Sciatic nerve (tissue), 2 donors: ENCODE results near the gene GP1BA. TPM values are rescaled to one million over a fixed set of nuclear protein-coding genes. Genes with fewer than 3 reads are reported as not detected.

Experiments used
- ATAC-seq: fragments of 200-7000 bp; cut with Tn5 transposase; one replicate; pipeline ENCODE4 v1.9.1; 2020; ENCODE audit warnings: mild to moderate bottlenecking, moderate library complexity
- DNase-seq: peaks from one replicate; pipeline ENCODE4 v3.0.0-alpha.2; 2020; ENCODE audit warnings: low spot score
- intact Hi-C: fragments of 100-400 bp; cut with DNase I; formaldehyde crosslinking; loops from one replicate; pipeline ENCODE4 v1.14.2; 2022
- total RNA-seq: library from RNA; stranded (reverse); fragmentation: NEBNext Ultra II Directional; extraction: Animal tissue kit (Norgen Biotek cat#: 25700); gene quantifications from one replicate; pipeline ENCODE4 v1.2.1, GENCODE V29; 2021
- donor health status: DM: no; HTN: no; CAD: no.
- donor health status: DM: no; HTN: no; CAD: no.

GP1BA gene
- total RNA-seq, 1 donor from 2014 or later, result not detected

- DNase-seq, result no peak
- ATAC-seq, result no peak
- intact Hi-C loops, result no loop called here
These were observed 1.6 kb downstream of the GP1BA start for GRCh38 chr17:4933646-4934045.

DNA sequence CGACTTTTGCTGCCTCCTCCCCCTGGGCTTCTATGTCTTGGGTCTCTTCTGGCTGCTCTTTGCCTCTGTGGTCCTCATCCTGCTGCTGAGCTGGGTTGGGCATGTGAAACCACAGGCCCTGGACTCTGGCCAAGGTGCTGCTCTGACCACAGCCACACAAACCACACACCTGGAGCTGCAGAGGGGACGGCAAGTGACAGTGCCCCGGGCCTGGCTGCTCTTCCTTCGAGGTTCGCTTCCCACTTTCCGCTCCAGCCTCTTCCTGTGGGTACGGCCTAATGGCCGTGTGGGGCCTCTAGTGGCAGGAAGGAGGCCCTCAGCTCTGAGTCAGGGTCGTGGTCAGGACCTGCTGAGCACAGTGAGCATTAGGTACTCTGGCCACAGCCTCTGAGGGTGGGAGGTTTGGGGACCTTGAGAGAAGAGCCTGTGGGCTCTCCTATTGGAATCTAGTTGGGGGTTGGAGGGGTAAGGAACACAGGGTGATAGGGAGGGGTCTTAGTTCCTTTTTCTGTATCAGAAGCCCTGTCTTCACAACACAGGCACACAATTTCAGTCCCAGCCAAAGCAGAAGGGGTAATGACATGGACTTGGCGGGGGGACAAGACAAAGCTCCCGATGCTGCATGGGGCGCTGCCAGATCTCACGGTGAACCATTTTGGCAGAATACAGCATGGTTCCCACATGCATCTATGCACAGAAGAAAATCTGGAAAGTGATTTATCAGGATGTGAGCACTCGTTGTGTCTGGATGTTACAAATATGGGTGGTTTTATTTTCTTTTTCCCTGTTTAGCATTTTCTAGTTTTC, 2.3 kb downstream of the GP1BA start:
- no peak for DNase-seq
- intact Hi-C loops, result no loop called here
- peak; percentile 36 for ATAC-seq

- DNase-seq (no peak), ATAC-seq (no peak)
- intact Hi-C loops, result no loop called here
These were observed 3.6 kb downstream of the GP1BA start for GRCh38 chr17:4935650-4936049.

DNA sequence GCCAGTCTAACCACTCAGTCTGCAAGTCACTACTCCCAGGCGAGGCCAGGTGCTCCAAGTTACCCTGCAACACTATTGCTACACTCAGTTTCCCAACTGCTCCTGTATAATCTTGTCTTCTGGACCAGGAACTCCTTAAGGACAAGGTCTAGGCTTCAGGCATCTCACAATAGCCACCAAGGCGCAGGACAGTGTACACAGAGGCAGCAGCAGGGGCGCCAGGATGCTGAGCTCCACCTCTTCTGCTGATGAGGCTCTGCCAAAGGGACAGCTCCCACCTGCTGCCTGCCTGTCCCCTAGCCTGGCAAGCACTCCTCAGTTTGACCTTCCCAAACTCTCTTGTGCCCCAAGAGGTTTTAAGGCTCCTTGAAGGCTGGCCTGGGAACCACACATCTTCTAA, 4.4 kb downstream of the GP1BA start:
- ATAC-seq, result no peak
- intact Hi-C loops, result no loop called here

GRCh38 chr17:4937553-4937952, 5.5 kb downstream of the GP1BA start:
- intact Hi-C loops, result no loop called here
- DNase-seq (no peak), ATAC-seq (no peak)

More for the DNA sequence above, 4.4 kb downstream of the GP1BA start:
- no peak for DNase-seq

GRCh38 chr17:4938069-4938491, 6.0 kb downstream of the GP1BA start:
- ATAC-seq (no peak), DNase-seq (no peak)
- intact Hi-C loops, result no loop called here

DNA sequence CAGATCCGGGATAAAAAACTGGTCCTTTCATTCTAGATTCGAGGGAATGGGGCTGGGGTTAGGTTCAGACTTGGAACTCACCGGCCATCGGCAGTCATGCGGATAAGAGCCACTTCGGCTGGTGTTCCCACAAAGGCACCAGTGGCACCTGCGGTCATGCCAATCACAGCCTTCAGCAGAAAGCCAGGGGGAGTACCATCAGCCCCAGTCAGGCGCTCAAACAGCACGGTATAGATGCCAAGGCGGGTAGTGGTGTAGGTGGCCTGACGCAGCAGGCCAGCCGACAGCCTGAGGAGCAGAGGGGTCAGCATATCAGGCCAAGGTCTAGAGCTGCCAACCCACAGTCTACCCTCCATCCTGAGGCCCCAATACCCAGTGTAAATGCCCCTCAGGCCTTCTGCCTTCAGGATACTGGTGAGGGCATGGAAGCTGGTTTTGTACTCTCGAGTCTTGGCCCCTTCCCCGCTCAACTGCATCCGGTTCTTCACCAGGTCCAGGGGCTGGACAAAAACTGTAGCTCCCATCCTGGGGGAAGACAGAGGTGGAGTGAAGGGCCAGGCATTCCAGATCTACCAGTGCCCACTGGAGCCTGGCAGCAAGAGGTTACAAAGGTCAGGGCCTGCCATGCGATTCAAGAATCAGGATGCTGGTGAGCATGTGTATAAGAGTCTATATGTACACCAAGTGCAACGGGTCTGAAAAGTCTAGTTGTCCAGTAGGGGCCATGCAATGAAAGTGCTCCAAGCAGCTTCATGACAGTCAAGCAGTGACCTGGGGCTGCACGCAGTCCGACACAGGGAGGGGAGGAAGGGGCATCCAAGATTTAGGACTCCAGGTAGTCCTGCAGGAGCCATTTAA, 6.8 kb downstream of the GP1BA start:
- ATAC-seq (no peak), DNase-seq (no peak)
- intact Hi-C loops, result no loop called here

DNA sequence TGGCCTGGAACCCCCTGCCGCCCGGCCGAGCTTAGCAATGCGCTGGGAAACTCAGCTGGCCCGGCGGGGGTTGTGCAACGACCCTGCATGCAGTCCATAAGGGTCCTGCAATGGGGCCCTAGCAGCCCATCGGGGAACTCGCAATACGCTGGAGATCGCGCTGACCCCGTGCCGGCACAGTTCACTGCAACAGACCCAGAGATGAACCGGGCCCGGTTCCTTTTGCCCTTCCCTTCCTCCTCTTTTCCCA, 7.4 kb downstream of the GP1BA start:
- DNase-seq (no peak), ATAC-seq (no peak)
- intact Hi-C loops, result no loop called here

DNA sequence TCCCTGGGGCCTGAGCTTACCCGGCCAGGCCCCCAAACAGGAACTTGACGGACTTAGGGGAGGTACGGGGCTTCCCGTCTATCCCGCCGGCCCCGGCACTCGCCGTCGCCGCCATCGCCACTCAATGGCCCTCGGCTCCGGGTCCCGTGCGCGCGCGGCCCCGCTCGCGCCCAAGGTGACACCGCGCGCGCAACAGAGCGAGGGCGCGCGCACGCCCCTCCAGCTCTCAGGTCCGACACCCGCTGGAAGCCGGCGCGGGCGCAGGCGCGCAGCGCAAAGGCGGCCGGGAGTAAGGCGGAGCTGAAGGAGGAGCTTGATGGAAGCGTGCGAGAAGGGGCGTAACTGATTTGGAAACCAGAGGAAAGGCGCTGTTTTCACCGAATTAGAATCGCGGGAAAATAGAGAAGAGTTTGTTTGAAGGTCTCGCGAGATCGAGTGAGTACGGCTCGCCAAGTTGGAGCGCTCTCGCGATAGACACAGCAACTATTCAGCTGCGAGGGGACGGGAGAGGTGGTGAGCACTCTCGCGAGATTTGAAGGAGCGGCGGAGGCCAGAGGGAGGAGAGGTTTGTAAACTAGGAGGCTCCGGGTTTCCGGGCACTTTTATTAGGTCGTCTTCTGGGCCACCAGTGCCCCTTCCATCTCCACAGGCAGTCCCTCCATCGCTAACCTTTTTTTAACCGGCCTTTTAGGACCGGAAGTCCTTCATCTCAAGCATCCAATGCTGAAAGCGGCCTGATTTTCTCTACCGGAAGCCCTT, 7.9 kb downstream of the GP1BA start, which contains the start of the genes RNF167 and SLC25A11:
Gene RNF167 (plus strand): TSS at position 473 of the 759 bp plus-strand sequence. CDS start 642 bp downstream, outside the sequence.
Gene SLC25A11 (minus strand): TSS at position 251 of the 759 bp plus-strand sequence. CDS start 136 bp downstream, at position 115.
- DNase-seq (peak; percentile 96), ATAC-seq (peak; percentile 96)
- intact Hi-C loops, result no loop called here

DNA sequence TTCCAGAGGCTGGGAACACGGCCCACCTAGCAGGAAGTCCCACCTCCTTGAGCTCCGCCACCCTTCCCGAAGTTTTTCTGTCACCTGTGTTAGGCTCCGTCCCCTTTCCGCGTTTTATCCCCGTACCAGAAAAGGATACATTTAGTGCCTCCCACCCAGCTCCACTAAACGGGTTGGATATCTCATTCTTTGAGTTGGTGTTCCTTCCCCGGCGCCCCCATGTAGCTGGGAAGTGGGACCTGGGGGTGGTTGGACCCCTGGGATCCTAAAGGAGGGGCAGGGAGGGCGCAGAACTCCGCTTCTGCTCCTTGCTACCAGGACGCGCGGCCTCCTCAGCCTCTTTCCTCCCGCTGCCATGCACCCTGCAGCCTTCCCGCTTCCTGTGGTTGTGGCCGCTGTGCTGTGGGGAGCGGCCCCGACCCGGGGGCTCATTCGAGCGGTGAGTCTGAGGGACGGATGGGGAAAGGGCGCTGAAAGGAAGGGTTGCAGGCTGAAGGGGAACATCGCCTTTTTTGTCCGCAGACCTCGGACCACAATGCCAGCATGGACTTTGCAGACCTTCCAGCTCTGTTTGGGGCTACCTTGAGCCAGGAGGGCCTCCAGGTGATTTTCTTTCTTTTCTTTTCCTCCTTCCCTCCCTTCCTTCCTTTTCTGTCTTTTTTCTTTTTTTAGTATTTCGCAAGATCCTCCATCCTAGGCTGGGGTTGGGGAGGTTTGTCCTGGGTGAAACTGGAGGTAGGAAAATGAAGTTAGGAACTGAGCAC, 8.7 kb downstream of the GP1BA start:
- ATAC-seq (peak; percentile 87), DNase-seq (peak; percentile 86)
- intact Hi-C loops, result no loop called here

GRCh38 chr17:4941319-4941610, 9.2 kb downstream of the GP1BA start:
- no peak for ATAC-seq
- no peak for DNase-seq
- intact Hi-C loops, result no loop called here

- DNase-seq (no peak), ATAC-seq (no peak)
- intact Hi-C loops, result no loop called here
These were observed 10.9 kb downstream of the GP1BA start for GRCh38 chr17:4942760-4943508.

GRCh38 chr17:4944163-4944553, 12.1 kb downstream of the GP1BA start:
- intact Hi-C loops, result no loop called here
- ATAC-seq (no peak), DNase-seq (no peak)

- ATAC-seq, result no peak
- DNase-seq, result no peak
- intact Hi-C loops, result no loop called here
These were observed 12.6 kb downstream of the GP1BA start for GRCh38 chr17:4944554-4945175.

- intact Hi-C loops, result no loop called here
- ATAC-seq (no peak), DNase-seq (peak; percentile 84)
These were observed 13.3 kb downstream of the GP1BA start for GRCh38 chr17:4945176-4945943.

DNA sequence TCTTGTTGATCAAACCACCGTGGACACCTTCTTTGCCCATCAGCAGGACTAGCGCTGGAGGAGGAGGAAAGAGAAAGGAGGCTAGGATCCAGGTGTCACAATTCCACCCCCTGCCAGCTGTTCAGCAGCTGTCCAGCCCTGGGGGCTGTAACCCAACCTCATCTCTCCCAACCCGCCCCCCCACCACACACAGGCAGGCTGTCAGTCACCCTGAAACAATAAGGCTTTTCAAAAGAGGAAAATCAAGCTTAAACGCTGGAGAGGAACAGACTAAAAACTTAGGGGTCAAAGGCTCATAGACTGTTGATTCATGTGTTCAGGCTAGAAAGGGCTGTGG, 13.8 kb downstream of the GP1BA start:
- intact Hi-C loops, result no loop called here
- DNase-seq, result no peak
- no peak for ATAC-seq

DNA sequence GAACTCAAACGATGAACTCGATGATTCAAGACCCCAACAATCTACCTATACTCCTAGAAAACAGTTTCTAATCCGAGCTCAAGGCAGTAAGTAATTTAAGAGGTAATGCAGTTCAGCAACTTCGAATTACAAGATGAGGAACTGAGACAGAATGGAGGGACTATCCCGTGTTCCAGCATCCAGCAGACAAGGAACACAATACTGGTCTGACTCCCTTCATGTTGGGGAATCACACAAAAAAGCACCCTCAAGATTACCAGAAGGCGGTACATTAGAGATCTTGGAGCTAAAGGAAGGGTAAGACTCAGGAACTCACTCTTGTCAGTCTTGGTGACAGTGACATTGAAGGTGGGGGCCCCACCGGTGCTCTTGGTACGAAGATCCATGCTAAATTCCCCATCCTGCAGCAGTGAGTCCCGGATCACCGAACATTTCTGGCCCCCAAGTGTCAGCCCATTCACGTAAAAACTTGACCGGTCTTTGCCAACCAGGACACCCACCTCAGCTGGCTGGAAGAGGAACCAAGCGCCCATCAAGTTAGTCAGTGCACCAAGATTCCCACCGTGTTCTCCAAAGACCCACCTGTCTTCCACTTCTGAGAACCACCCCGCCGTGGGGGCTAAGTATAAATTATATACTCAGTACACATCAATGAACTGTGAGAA, 14.4 kb downstream of the GP1BA start:
- intact Hi-C loops, result no loop called here
- DNase-seq (no peak), ATAC-seq (no peak)
